Ovary (tissue), 9 donors: ENCODE results near the gene PDE4C. TPM values are rescaled to one million over a fixed set of nuclear protein-coding genes. Genes with fewer than 3 reads are reported as not detected.

ENCODE experiments used
- DNase-seq, 5 donors: peaks; one replicate each; pipeline ENCODE4 v3.0.0-alpha.2; 2019 to 2020
- H3K27ac ChIP-seq, 2 donors: fragments of 200-600 bp; one replicate each; pipeline versions ENCODE4 v1.5.1 to v1.8.0; 2019 to 2022
- H3K27me3 ChIP-seq: fragments of 200-600 bp; one replicate; pipeline ENCODE4 v1.8.0; 2022
- H3K36me3 ChIP-seq: fragments of 200-600 bp; sonication (generic); one replicate; pipeline ENCODE4 v1.5.1; 2019
- H3K4me1 ChIP-seq: one replicate; pipeline ENCODE4 v1.8.1; 2013; ENCODE audit warnings: mild to moderate bottlenecking, moderate library complexity; ENCODE audit not compliant: insufficient read depth
- H3K4me3 ChIP-seq: fragments of 200-600 bp; sonication (generic); one replicate; pipeline ENCODE4 v1.5.1; 2017
- H3K9me3 ChIP-seq, 2 donors: fragments of 200-600 bp in 1 of 2; sonication (generic) in 1 of 2; one replicate each; pipeline versions ENCODE4 v1.5.1 to v1.8.1; 2013 to 2019; ENCODE audit warnings: mild to moderate bottlenecking in 1 of 2, moderate library complexity in 1 of 2
- EP300 ChIP-seq: sonication (generic); formaldehyde crosslinking; IDR thresholded peaks from one replicate; pipeline ENCODE4 v1.6.1; 2017; ENCODE audit warnings: antibody characterized with exemption
- POLR2A ChIP-seq: fragments of 450-650 bp; IDR thresholded peaks from one replicate; pipeline ENCODE4 v1.6.1; 2017; ENCODE audit warnings: antibody characterized with exemption, mild to moderate bottlenecking, moderate library complexity
- WGBS, 3 donors: extraction: QIAGEN DNeasy Blood & Tissue Kit in 1 of 3; methylation state at CpG; one replicate each; pipeline versions ENCODE4 v1.1.5 to v1.1.7; 2013 to 2017; 5-methylcytosine and 5-hydroxymethylcytosine counted together
- intact Hi-C, 4 donors: fragments of 100-400 bp; cut with DNase I; formaldehyde crosslinking; loops; one replicate each; pipeline versions ENCODE4 v1.11.0 to v1.15.1; 2022 to 2023
- polyA plus RNA-seq, 2 donors: library from polyadenylated mRNA; stranded (reverse); fragments of 200-250 nt in 1 of 2; fragments of 350-450 nt in 1 of 2; fragmentation: Illumina TruSeq in 1 of 2; extraction: RNeasy Lipid Tissue Mini Kit (QIAGEN cat#74804) in 1 of 2; gene quantifications; one replicate each; pipeline ENCODE4 v1.2.3, GENCODE V29; 2013 to 2014
- total RNA-seq, 7 donors: library from RNA; depleted of rRNA in 2 of 7; stranded (reverse); fragments of >200 nt in 2 of 7; fragmentation: NEBNext Ultra II Directional in 3 of 7; extraction: Animal tissue kit (Norgen Biotek cat#: 25700) in 3 of 7; gene quantifications; one replicate each; pipeline versions ENCODE4 v1.1.0 to v1.2.4, GENCODE V29; 2016 to 2023
- TF ChIP-seq, protein P1 (sequence below), 3 donors: fragments of 450-650 bp in 2 of 3; fragments of 200-600 bp in 1 of 3; IDR thresholded peaks; one replicate each; pipeline versions ENCODE4 v1.5.1 to v1.8.0; 2016 to 2022; ENCODE audit warnings: antibody characterized with exemption in 3 of 3, mild to moderate bottlenecking in 1 of 3
- donor health status: DM: no; HTN: no; CAD: no; lungs with moderate emphysema.
- donor health status: DM: no; HTN: no; CAD: no.
- donor health status: Bipolar disorder and iron deficiency.
- donor health status: DM: yes; HTN: yes; CAD: no.
- donor health status: DM: no; HTN: no; CAD: no.
- donor health status: DM: yes; HTN: yes; CAD: no.

The PDE4C gene
- total and polyA plus RNA-seq, 9 donors, result 0.50 to 1.7 (median 0.98) TPM; not detected in 1

DNA sequence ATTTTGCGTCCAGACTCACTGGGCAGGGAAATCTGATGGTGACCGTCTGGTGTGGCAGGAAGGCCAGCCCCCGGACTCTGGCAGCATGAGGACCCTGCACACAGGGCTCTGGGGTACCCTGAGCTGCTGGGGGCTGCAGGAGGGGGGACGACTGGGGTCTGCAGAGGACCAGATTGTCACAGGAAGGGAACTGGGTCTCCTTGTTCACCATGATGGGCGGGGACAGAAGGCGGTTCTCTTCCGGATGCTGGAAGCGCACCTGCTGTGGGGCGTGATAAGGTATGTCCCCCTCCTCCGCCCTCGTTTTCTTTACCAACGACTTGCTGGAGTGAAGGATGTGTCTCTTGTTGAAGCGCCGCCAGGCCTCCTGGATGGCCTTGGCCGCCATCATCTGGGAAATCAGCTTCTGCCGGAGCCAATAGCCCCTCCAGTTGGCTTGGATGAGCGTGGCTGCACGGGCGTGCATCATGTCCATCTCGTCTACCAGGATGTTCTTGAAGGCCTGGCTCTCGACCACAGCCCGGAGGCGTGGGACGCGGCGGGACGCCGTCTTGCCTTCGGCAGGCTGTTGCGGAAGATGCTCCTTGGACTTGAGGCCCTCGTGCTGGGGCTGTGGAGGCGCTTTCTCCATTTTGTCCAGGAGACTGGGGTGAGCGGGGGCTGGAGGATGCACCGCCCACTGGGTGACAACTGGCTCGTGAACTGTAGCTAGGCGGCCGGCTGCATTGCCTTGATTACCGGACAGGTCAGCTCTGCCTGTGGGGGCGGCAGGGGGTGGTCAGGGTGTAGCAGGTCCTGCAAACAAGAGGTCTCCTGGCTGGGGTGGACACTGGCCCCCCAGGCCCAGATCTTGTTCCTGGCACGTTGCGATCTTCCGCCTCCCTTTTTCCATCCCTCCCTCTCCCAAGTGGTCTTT, 40.8 kb upstream of the PDE4C start:
- TF ChIP-seq POLR2A, result no peak
- no peak for TF ChIP-seq EP300
- TF ChIP-seq, protein P1, sequence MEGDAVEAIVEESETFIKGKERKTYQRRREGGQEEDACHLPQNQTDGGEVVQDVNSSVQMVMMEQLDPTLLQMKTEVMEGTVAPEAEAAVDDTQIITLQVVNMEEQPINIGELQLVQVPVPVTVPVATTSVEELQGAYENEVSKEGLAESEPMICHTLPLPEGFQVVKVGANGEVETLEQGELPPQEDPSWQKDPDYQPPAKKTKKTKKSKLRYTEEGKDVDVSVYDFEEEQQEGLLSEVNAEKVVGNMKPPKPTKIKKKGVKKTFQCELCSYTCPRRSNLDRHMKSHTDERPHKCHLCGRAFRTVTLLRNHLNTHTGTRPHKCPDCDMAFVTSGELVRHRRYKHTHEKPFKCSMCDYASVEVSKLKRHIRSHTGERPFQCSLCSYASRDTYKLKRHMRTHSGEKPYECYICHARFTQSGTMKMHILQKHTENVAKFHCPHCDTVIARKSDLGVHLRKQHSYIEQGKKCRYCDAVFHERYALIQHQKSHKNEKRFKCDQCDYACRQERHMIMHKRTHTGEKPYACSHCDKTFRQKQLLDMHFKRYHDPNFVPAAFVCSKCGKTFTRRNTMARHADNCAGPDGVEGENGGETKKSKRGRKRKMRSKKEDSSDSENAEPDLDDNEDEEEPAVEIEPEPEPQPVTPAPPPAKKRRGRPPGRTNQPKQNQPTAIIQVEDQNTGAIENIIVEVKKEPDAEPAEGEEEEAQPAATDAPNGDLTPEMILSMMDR (IDR thresholded peaks at IDR 0.05), result no peak
- H3K27me3 ChIP-seq, result no peaks in the 10 kb centered on the region
- intact Hi-C loops, result loop anchor here in 2 of 4 donors (5.0 to 10.0 kb wide), 2 partner anchors 52 to 65 kb away; no protein-coding TSS in a partner anchor
- no peaks in the 10 kb centered on the region for H3K4me1 ChIP-seq
- WGBS, 3 donors, result 82 to 87% (median 86%) methylated on average over 42 of the region's 42 CpGs
- no peak overlapping the region for H3K27ac ChIP-seq
- H3K9me3 ChIP-seq, result no peaks in the 10 kb centered on the region
- peak; percentile 10 to 60 (median 44) for DNase-seq
- H3K4me3 ChIP-seq, result no peak overlapping the region
- H3K36me3 ChIP-seq, result no peaks in the 10 kb centered on the region

DNA sequence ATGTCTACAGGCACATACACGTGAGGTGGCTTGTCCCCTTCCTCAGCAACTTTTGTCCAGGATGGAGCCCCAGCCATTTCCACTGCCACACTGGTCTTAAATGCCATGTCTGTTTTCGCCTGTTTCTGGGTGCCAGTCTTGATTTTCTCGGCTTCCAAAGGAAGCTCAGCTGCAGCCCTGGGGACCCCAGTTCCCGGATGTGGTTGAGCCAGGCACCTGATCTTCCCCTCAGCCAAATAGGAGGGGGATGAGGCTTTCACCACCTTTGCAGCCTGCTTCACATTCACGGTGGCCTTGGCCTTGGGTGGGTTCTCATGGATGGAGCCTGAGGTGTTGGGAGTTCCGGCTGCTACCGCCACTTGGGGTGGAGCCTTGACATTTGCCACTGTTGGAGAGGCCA, 39.3 kb upstream of the PDE4C start:
- WGBS, 3 donors, result 81 to 86% (median 81%) methylated on average over 7 of the region's 7 CpGs
- H3K27ac ChIP-seq, result no peak overlapping the region
- no peaks in the 10 kb centered on the region for H3K9me3 ChIP-seq
- no peaks in the 10 kb centered on the region for H3K27me3 ChIP-seq
- no peaks in the 10 kb centered on the region for H3K36me3 ChIP-seq
- no peaks in the 10 kb centered on the region for H3K4me1 ChIP-seq
- H3K4me3 ChIP-seq, result no peak overlapping the region
- DNase-seq, result peak in 1 of 5 donors; percentile 43
- intact Hi-C loops, result loop anchor here in 2 of 4 donors (5.0 to 10.0 kb wide), 2 partner anchors 51 to 67 kb away; no protein-coding TSS in a partner anchor
- TF ChIP-seq EP300 (no peak), POLR2A (no peak)
- TF ChIP-seq, protein P1 (IDR thresholded peaks at IDR 0.05), result no peak

DNA sequence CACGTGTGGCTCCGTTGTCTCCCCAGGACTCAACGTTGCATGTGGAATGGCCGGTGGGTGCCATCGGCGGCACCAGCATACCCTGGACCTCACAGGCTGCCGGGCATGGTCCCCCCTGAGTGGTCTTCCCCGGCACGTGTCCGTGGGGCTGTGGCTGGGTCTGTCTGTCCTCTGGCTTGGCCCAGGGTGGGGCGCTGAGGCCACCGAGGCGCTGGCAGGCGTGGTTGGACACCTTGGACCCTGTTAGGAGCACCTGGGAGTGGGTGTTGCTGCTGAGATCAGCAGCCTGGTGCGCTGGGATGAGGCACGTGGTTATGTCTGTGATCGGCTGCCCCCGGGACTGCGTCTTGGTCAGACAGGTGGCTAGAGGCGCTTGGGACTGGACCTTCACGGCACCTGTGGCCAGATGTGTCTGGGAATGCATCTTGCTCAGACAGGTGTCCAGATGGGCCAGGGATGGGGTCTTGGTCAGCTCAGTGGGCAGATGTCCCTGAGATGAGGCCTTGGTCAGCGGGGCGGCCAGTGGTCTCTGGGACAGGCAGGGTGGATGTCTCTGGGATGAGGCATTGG, 38.8 kb upstream of the PDE4C start:
- Histone ChIP-seq H3K4me3 (no peak overlapping the region), H3K9me3 (no peaks in the 10 kb centered on the region), H3K27ac (no peak overlapping the region), H3K36me3 (no peaks in the 10 kb centered on the region), H3K4me1 (no peaks in the 10 kb centered on the region), H3K27me3 (no peaks in the 10 kb centered on the region)
- WGBS, 3 donors, result 80 to 91% (median 87%) methylated on average over 23 of the region's 23 CpGs
- intact Hi-C loops, result loop anchor here in 2 of 4 donors (5.0 to 10.0 kb wide), 2 partner anchors 50 to 67 kb away; no protein-coding TSS in a partner anchor
- TF ChIP-seq, protein P1 (IDR thresholded peaks at IDR 0.05), result no peak
- DNase-seq, result peak; percentile 13 to 44 (median 33)

DNA sequence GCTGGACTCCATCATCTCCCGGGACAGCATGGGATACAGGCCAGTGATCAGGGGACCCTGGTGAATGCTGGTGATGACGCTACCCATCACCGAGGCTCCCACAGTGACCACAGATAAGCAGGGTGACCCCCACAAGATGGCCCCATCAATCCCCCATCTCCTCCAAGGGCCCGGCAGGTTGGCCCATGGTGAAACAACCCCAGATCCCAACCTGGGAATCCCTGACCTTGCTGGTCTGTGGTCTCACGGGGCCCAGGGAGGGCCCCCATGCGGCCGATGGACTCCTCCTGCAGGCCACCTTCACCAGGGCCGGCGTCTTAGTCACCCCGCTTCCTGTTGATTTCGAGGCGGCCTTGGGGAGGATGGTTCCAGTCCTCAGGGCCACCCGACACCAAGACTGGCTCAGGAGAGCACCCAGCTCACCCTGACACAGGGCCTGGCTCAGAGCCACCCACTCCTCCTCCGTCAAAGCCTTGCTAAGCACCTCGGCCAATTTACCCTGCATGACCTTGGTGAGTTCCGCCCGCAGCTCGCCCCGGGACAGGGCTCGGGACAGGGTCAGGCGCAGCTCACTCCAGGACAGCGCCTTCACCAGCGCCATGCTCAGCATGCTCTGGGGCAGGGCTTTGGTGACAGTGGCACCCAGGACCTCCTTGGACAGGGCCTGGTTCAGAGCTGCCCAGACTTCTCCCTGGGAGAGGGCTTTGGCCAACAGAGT, 38.1 kb upstream of the PDE4C start:
- 74 to 85% (median 83%) methylated on average over 15 to 23 of the region's 23 CpGs for WGBS, 3 donors
- H3K4me1 ChIP-seq, result no peaks in the 10 kb centered on the region
- H3K27me3 ChIP-seq, result no peaks in the 10 kb centered on the region
- H3K9me3 ChIP-seq, result no peaks in the 10 kb centered on the region
- H3K4me3 ChIP-seq, result no peak overlapping the region
- H3K36me3 ChIP-seq, result no peaks in the 10 kb centered on the region
- no peak overlapping the region for H3K27ac ChIP-seq
- intact Hi-C loops, result loop anchor here in 1 of 4 donors (10.0 kb wide), 1 partner anchor 49 kb away; no protein-coding TSS in a partner anchor
- TF ChIP-seq EP300 (no peak), POLR2A (no peak)
- TF ChIP-seq, protein P1 (IDR thresholded peaks at IDR 0.05), result no peak
- peak; percentile 15 to 47 (median 38) for DNase-seq
